Measurements from ENCODE around the gene CRYL1.

Gene CRYL1

GRCh38 chr13:20525601-20526544 is at the start of gene CRYL1:
Gene CRYL1 (minus strand): TSS chr13:20525857. CDS start chr13:20525794, 63 bp downstream.
- DNase-seq (ENCODE audit: low read depth in 2 of 2): no peak

GRCh38 chr13:20573636-20574035 is 48.0 kb upstream of the CRYL1 start:
- DNase-seq (ENCODE audit: low read depth in 2 of 2): no peak

GRCh38 chr13:20573186-20573585 is 47.5 kb upstream of the CRYL1 start:
- DNase-seq (ENCODE audit: low read depth in 2 of 2): no peak

GRCh38 chr13:20571676-20572075 is 46.0 kb upstream of the CRYL1 start:
- DNase-seq (ENCODE audit: low read depth in 2 of 2): no peak

- DNase-seq (ENCODE audit: low read depth in 2 of 2): peak; percentile 53 to 56
These were observed 44.9 kb upstream of the CRYL1 start for GRCh38 chr13:20570517-20570916.

GRCh38 chr13:20567881-20568528 is 42.3 kb upstream of the CRYL1 start:
- no peak for DNase-seq (ENCODE audit: low read depth in 2 of 2)

- peak; percentile 58 to 69 for DNase-seq (ENCODE audit: low read depth in 2 of 2)
These were observed 41.5 kb upstream of the CRYL1 start, which contains the start of gene IFT88 for GRCh38 chr13:20566898-20567874. Gene IFT88 (plus strand): TSS chr13:20567157. CDS start chr13:20574386, 7,229 bp downstream.

GRCh38 chr13:20566468-20566897 is 40.8 kb upstream of the CRYL1 start:
- peak in 1 of 2 experiments; percentile 42 for DNase-seq (ENCODE audit: low read depth in 2 of 2)

- no peak for DNase-seq (ENCODE audit: low read depth in 2 of 2)
These were observed 39.6 kb upstream of the CRYL1 start for GRCh38 chr13:20565115-20565736.

GRCh38 chr13:20561741-20562140 is 36.1 kb upstream of the CRYL1 start:
- no peak for DNase-seq (ENCODE audit: low read depth in 2 of 2)

- DNase-seq (ENCODE audit: low read depth in 2 of 2): no peak
These were observed 34.2 kb upstream of the CRYL1 start for GRCh38 chr13:20559659-20560356.

- DNase-seq (ENCODE audit: low read depth in 2 of 2): no peak
These were observed 33.3 kb upstream of the CRYL1 start for GRCh38 chr13:20558982-20559381.

- no peak for DNase-seq (ENCODE audit: low read depth in 2 of 2)
These were observed 27.7 kb upstream of the CRYL1 start for GRCh38 chr13:20553311-20553710.

- no peak for DNase-seq (ENCODE audit: low read depth in 2 of 2)
These were observed 25.1 kb upstream of the CRYL1 start for GRCh38 chr13:20550799-20551198.

- DNase-seq (ENCODE audit: low read depth in 2 of 2): no peak
These were observed 21.8 kb upstream of the CRYL1 start for GRCh38 chr13:20547479-20547908.

- no peak for DNase-seq (ENCODE audit: low read depth in 2 of 2)
These were observed 20.9 kb upstream of the CRYL1 start for GRCh38 chr13:20546556-20546955.

- DNase-seq (ENCODE audit: low read depth in 2 of 2): no peak
These were observed 18.7 kb upstream of the CRYL1 start for GRCh38 chr13:20544201-20544923.

- no peak for DNase-seq (ENCODE audit: low read depth in 2 of 2)
These were observed 11.3 kb upstream of the CRYL1 start for GRCh38 chr13:20536992-20537391.

- no peak for DNase-seq (ENCODE audit: low read depth in 2 of 2)
These were observed 8.5 kb upstream of the CRYL1 start for GRCh38 chr13:20534038-20534608.

Measured in fibroblast of skin of left biceps (primary cell).